GM18520 (cell line): ENCODE measurements around the gene NFIA.

ENCODE experiments used
- ATAC-seq: cut with Tn5 transposase; IDR thresholded peaks from one replicate; pipeline ENCODE4 v1.9.1; 2021; ENCODE audit not compliant: unreplicated experiment

Gene NFIA

GRCh38 chr1:61083013-61083806 lies 849 bp downstream of the NFIA start:
- no peak for ATAC-seq

GRCh38 chr1:61083807-61084440 lies 1.6 kb downstream of the NFIA start:
- ATAC-seq, result no peak

GRCh38 chr1:61084491-61085031 lies 2.2 kb downstream of the NFIA start:
- no peak for ATAC-seq

- no peak for ATAC-seq
These were observed 3.0 kb downstream of the NFIA start for GRCh38 chr1:61085206-61085982.

- no peak for ATAC-seq
These were observed 3.8 kb downstream of the NFIA start for GRCh38 chr1:61085983-61086644.

GRCh38 chr1:61087571-61087970 lies 5.2 kb downstream of the NFIA start:
- no peak for ATAC-seq

GRCh38 chr1:61088163-61088974 lies 6.0 kb downstream of the NFIA start:
- no peak for ATAC-seq

- ATAC-seq, result no peak
These were observed 7.0 kb downstream of the NFIA start for GRCh38 chr1:61089338-61089737.

GRCh38 chr1:61089741-61090140 lies 7.4 kb downstream of the NFIA start:
- ATAC-seq, result no peak

- ATAC-seq, result no peak
These were observed 8.3 kb downstream of the NFIA start for GRCh38 chr1:61090546-61091202.

- ATAC-seq, result no peak
These were observed 9.1 kb downstream of the NFIA start for GRCh38 chr1:61091455-61091854.

- ATAC-seq, result no peak
These were observed 10.3 kb downstream of the NFIA start for GRCh38 chr1:61092642-61093041.

GRCh38 chr1:61093525-61094137 lies 11.3 kb downstream of the NFIA start:
- ATAC-seq, result no peak

GRCh38 chr1:61094677-61095469 lies 12.5 kb downstream of the NFIA start:
- no peak for ATAC-seq

- ATAC-seq, result no peak
These were observed 13.1 kb downstream of the NFIA start for GRCh38 chr1:61095470-61095812.

GRCh38 chr1:61097317-61097716 lies 15.0 kb downstream of the NFIA start:
- no peak for ATAC-seq

GRCh38 chr1:61097722-61098121 lies 15.4 kb downstream of the NFIA start:
- ATAC-seq, result no peak

- ATAC-seq, result no peak
These were observed 16.0 kb downstream of the NFIA start for GRCh38 chr1:61098333-61098732.
